WTC11 (cell line): ENCODE results near the gene DTD1. TPM values are rescaled to one million over a fixed set of nuclear protein-coding genes. Genes with fewer than 3 reads are reported as not detected.

Experiments
- ATAC-seq: fragments of 200-7000 bp; cut with Tn5 transposase; 2 replicates; pipeline ENCODE4 v1.10.0; 2021; ENCODE audit warnings: mild to moderate bottlenecking, moderate library complexity
- CTCF ChIA-PET: fragments of 300-600 bp; sonication (Branson Sonifier 250); formaldehyde crosslinking; loops from one replicate; lab custom pipeline; 2021; ENCODE audit warnings: antibody characterized with exemption; lab: Charles Lee
- POLR2A ChIA-PET: fragments of 350-600 bp; sonication (Branson Sonifier 250); formaldehyde crosslinking; loops from one replicate; lab custom pipeline; 2021; ENCODE audit warnings: antibody characterized with exemption; lab: Charles Lee
- DNase-seq: peaks from one replicate; pipeline ENCODE4 v3.0.0; 2021; ENCODE audit warnings: low spot score
- H3K27ac Mint-ChIP-seq: 2 replicates; pipeline ENCODE4 v1.8.0; 2021; ENCODE audit warnings: mixed read lengths
- H3K27me3 Mint-ChIP-seq: 2 replicates; pipeline ENCODE4 v1.8.0; 2021; ENCODE audit warnings: low read depth, mild to moderate bottlenecking, moderate library complexity, mixed read lengths
- H3K36me3 Mint-ChIP-seq: 2 replicates; pipeline ENCODE4 v1.8.0; 2021; ENCODE audit warnings: mixed read lengths
- H3K4me1 Mint-ChIP-seq: 2 replicates; pipeline ENCODE4 v1.8.0; 2022; ENCODE audit warnings: mixed read lengths
- H3K4me3 Mint-ChIP-seq: 2 replicates; pipeline ENCODE4 v1.8.0; 2021; ENCODE audit warnings: mild to moderate bottlenecking, moderate library complexity, mixed read lengths
- H3K9me3 Mint-ChIP-seq: 2 replicates; pipeline ENCODE4 v1.8.0; 2021; ENCODE audit warnings: mixed read lengths
- ARID4B ChIP-seq: sonication (generic); formaldehyde crosslinking; IDR thresholded peaks from 2 replicates; pipeline ENCODE4 v1.8.0; 2023; ENCODE audit warnings: missing genetic modification reagents, mild to moderate bottlenecking, borderline replicate concordance
- ATF2 ChIP-seq: sonication (generic); formaldehyde crosslinking; IDR thresholded peaks from 2 replicates; pipeline ENCODE4 v1.8.1; 2022; ENCODE audit warnings: low read depth, missing genetic modification reagents, borderline replicate concordance
- CBFB ChIP-seq: sonication (generic); formaldehyde crosslinking; IDR thresholded peaks from 2 replicates; pipeline ENCODE4 v1.8.1; 2022; ENCODE audit warnings: mild to moderate bottlenecking, low read depth, missing genetic modification reagents
- E2F5 ChIP-seq: sonication (generic); formaldehyde crosslinking; IDR thresholded peaks from 2 replicates; pipeline ENCODE4 v1.8.1; 2022; ENCODE audit warnings: mild to moderate bottlenecking, moderate library complexity, missing genetic modification reagents
- ELF4 ChIP-seq: sonication (generic); formaldehyde crosslinking; IDR thresholded peaks from 2 replicates; pipeline ENCODE4 v1.8.1; 2022; ENCODE audit warnings: low read depth, mild to moderate bottlenecking, moderate library complexity, missing genetic modification reagents
- JAZF1 ChIP-seq: fragments of 250-450 bp; sonication (Bioruptor Pico); IDR thresholded peaks from 2 replicates; pipeline ENCODE4 v1.9.0; 2021; ENCODE audit warnings: moderate library complexity, mild to moderate bottlenecking, inconsistent platforms
- NFE2L1 ChIP-seq: sonication (generic); formaldehyde crosslinking; IDR thresholded peaks from 2 replicates; pipeline ENCODE4 v1.8.1; 2023; ENCODE audit warnings: missing genetic modification reagents
- SOX15 ChIP-seq: fragments of 250-450 bp; sonication (Bioruptor Pico); IDR thresholded peaks from 2 replicates; pipeline ENCODE4 v1.9.0; 2021; ENCODE audit warnings: mild to moderate bottlenecking
- ZNF121 ChIP-seq: sonication (generic); formaldehyde crosslinking; IDR thresholded peaks from 2 replicates; pipeline ENCODE4 v1.8.0; 2023; ENCODE audit warnings: missing genetic modification reagents
- ZNF138 ChIP-seq: sonication (generic); formaldehyde crosslinking; conservative IDR thresholded peaks from 2 replicates; pipeline ENCODE4 v1.8.1; 2022; ENCODE audit warnings: mild to moderate bottlenecking, moderate library complexity, missing genetic modification reagents
- ZNF263 ChIP-seq: sonication (generic); formaldehyde crosslinking; IDR thresholded peaks from 2 replicates; pipeline ENCODE4 v1.8.1; 2022; ENCODE audit warnings: low read depth, mild to moderate bottlenecking, moderate library complexity, missing genetic modification reagents
- ZNF425 ChIP-seq: fragments of 250-450 bp; sonication (Bioruptor Pico); conservative IDR thresholded peaks from 2 replicates; pipeline ENCODE4 v1.9.0; 2021; ENCODE audit warnings: mild to moderate bottlenecking
- ZNF512 ChIP-seq: sonication (generic); formaldehyde crosslinking; IDR thresholded peaks from 2 replicates; pipeline ENCODE4 v1.8.1; 2022; ENCODE audit warnings: missing genetic modification reagents, borderline replicate concordance
- ZNF532 ChIP-seq: fragments of 250-450 bp; sonication (Bioruptor Pico); IDR thresholded peaks from 2 replicates; pipeline ENCODE4 v1.9.0; 2021; ENCODE audit warnings: mild to moderate bottlenecking, borderline replicate concordance
- total RNA-seq: library from RNA; stranded (reverse); gene quantifications from 3 replicates; pipeline ENCODE4 v1.2.3, GENCODE V29; 2021

Gene DTD1
- total RNA-seq, 1 experiment from 2014 or later, result 71.1 TPM

- CTCF ChIA-PET, result no interaction called here
- no peak overlapping the region for H3K4me3 Mint-ChIP-seq
- no peak overlapping the region for H3K27ac Mint-ChIP-seq
- H3K9me3 Mint-ChIP-seq, result peaks cover 42% of the 10 kb centered on the region
- H3K27me3 Mint-ChIP-seq, result peaks cover 43% of the 10 kb centered on the region
- peaks cover 9% of the 10 kb centered on the region for H3K36me3 Mint-ChIP-seq
- POLR2A ChIA-PET, result no interaction called here
- TF ChIP-seq E2F5 (CRISPR knock-in tag) (no peak), ZNF512 (CRISPR knock-in tag) (no peak), ZNF138 (CRISPR knock-in tag) (no peak), JAZF1 (no peak), ATF2 (CRISPR knock-in tag) (no peak), SOX15 (CRISPR knock-in tag) (no peak), ZNF532 (no peak), ZNF263 (CRISPR knock-in tag) (no peak), ELF4 (no peak), ARID4B (CRISPR knock-in tag) (no peak), NFE2L1 (CRISPR knock-in tag) (no peak), ZNF121 (no peak), ZNF425 (CRISPR knock-in tag) (no peak), CBFB (CRISPR knock-in tag) (no peak)
- TF ChIP-seq, all 79 proteins: peak for 0
- ATAC-seq (no peak), DNase-seq (no peak)
- H3K4me1 Mint-ChIP-seq, result no peaks in the 10 kb centered on the region
Measured at GRCh38 chr20:18788021-18788420, 200.2 kb downstream of the DTD1 start.
